B cell (primary cell): ENCODE data around the gene PTPN11. TPM values are rescaled to one million over a fixed set of nuclear protein-coding genes. Genes with fewer than 3 reads are reported as not detected.

Experiments
- ATAC-seq: fragments of 200-7000 bp; cut with Tn5 transposase; one replicate; pipeline ENCODE4 v1.10.0; 2021; ENCODE audit warnings: low read depth, mild to moderate bottlenecking, moderate number of reproducible peaks, moderate library complexity
- CTCF ChIA-PET: fragments of 350-600 bp; sonication (Branson Sonifier 250); formaldehyde crosslinking; loops from one replicate; lab custom pipeline; 2021; ENCODE audit warnings: antibody characterized with exemption, inconsistent platforms; lab: Charles Lee
- POLR2A ChIA-PET: fragments of 350-600 bp; sonication (Branson Sonifier 250); formaldehyde crosslinking; loops from one replicate; lab custom pipeline; 2021; ENCODE audit warnings: antibody characterized with exemption; lab: Charles Lee
- DNase-seq: peaks from one replicate; pipeline ENCODE4 v3.0.0; 2013
- H2AFZ ChIP-seq: 2 replicates; pipeline ENCODE4 v1.6.1; 2012; ENCODE audit warnings: mild to moderate bottlenecking, low read depth, low read length; ENCODE audit not compliant: insufficient read depth, poor library complexity, severe bottlenecking
- H3K27ac ChIP-seq, 2 donors: 1 replicate in 1 of 2; 2 replicates in 1 of 2; pipeline ENCODE4 v1.5.1; 2012 to 2013; ENCODE audit warnings: low read length in 2 of 2, mild to moderate bottlenecking in 2 of 2, moderate library complexity in 1 of 2
- H3K27me3 ChIP-seq, 4 experiments: fragments of 200-600 bp in 1 of 4; sonication (generic) in 1 of 4; replicated peaks in 1 of 4; 1 replicate in 2 of 4; 2 replicates in 2 of 4; pipeline versions ENCODE4 v1.6.1 to v1.7.0; 2013 to 2016; ENCODE audit warnings: low read length in 3 of 4, mild to moderate bottlenecking in 2 of 4, mixed read lengths in 1 of 4, moderate library complexity in 1 of 4; ENCODE audit not compliant: insufficient read depth in 4 of 4, control insufficient read depth in 3 of 4; ENCODE audit errors: control extremely low read depth in 1 of 4
- H3K36me3 ChIP-seq, 2 experiments: replicated peaks in 1 of 2; 1 replicate in 1 of 2; 2 replicates in 1 of 2; pipeline versions ENCODE4 v1.6.1 to v1.7.1; 2013; ENCODE audit warnings: low read length in 1 of 2; ENCODE audit not compliant: insufficient read depth in 2 of 2, control insufficient read depth in 1 of 2; ENCODE audit errors: control extremely low read depth in 1 of 2, extremely low read depth in 1 of 2
- H3K4me1 ChIP-seq, 2 donors: fragments of 200-600 bp in 1 of 2; sonication (generic) in 1 of 2; 1 replicate in 1 of 2; 2 replicates in 1 of 2; pipeline versions ENCODE4 v1.5.1 to v1.6.1; 2013 to 2017; ENCODE audit warnings: low read length in 2 of 2; ENCODE audit not compliant: control insufficient read depth in 2 of 2, insufficient read depth in 2 of 2
- H3K4me2 ChIP-seq: replicated peaks from 2 replicates; pipeline ENCODE3; 2012; ENCODE audit warnings: mild to moderate bottlenecking, low read depth, low read length; ENCODE audit not compliant: poor library complexity, severe bottlenecking
- H3K4me3 ChIP-seq, 5 experiments: fragments of 200-600 bp in 1 of 5; sonication (generic) in 1 of 5; 1 replicate in 3 of 5; 2 replicates in 2 of 5; pipeline versions ENCODE4 v1.5.1 to v1.7.0; 2011 to 2016; ENCODE audit warnings: low read length in 4 of 5, mild to moderate bottlenecking in 4 of 5, low read depth in 2 of 5, control low read depth in 1 of 5, moderate library complexity in 1 of 5; ENCODE audit not compliant: insufficient read depth in 1 of 5; ENCODE audit errors: control extremely low read depth in 1 of 5, extremely low read depth in 1 of 5
- H3K79me2 ChIP-seq: fragments of 200-600 bp; sonication (generic); one replicate; pipeline ENCODE4 v1.6.0; 2016; ENCODE audit warnings: low read length; ENCODE audit not compliant: control insufficient read depth, insufficient read depth
- H3K9ac ChIP-seq: fragments of 200-600 bp; sonication (generic); 2 replicates; pipeline ENCODE4 v1.6.1; 2017; ENCODE audit warnings: mild to moderate bottlenecking, low read length, moderate library complexity
- H3K9me3 ChIP-seq, 3 donors: one replicate each; pipeline versions ENCODE4 v1.6.1 to v1.7.1; 2013; ENCODE audit warnings: low read length in 2 of 3; ENCODE audit not compliant: control insufficient read depth in 2 of 3, insufficient read depth in 1 of 3; ENCODE audit errors: control extremely low read depth in 1 of 3
- H4K20me1 ChIP-seq: 2 replicates; pipeline ENCODE4 v1.6.0; 2012; ENCODE audit warnings: mild to moderate bottlenecking, low read length; ENCODE audit not compliant: insufficient read depth, control insufficient read depth, poor library complexity, severe bottlenecking
- H3K27ac Mint-ChIP-seq: one replicate; pipeline ENCODE4 v1.8.0; 2021; ENCODE audit warnings: mixed read lengths
- H3K27me3 Mint-ChIP-seq: one replicate; pipeline ENCODE4 v1.8.0; 2021; ENCODE audit warnings: mixed read lengths
- H3K4me1 Mint-ChIP-seq: one replicate; pipeline ENCODE4 v1.8.0; 2021; ENCODE audit warnings: mixed read lengths
- H3K4me3 Mint-ChIP-seq: one replicate; pipeline ENCODE4 v1.8.0; 2021; ENCODE audit warnings: mixed read lengths
- H3K9me3 Mint-ChIP-seq: one replicate; pipeline ENCODE4 v1.8.0; 2022; ENCODE audit warnings: mixed read lengths; ENCODE audit not compliant: insufficient read depth
- EZH2 ChIP-seq: IDR thresholded peaks from 2 replicates; pipeline ENCODE4 v1.6.1; 2012; ENCODE audit warnings: borderline replicate concordance, low read depth, mild to moderate bottlenecking, moderate library complexity, low read length; ENCODE audit not compliant: insufficient read depth, poor library complexity, severe bottlenecking
- WGBS: methylation state at CpG from one replicate; pipeline ENCODE4 v1.1.5; 2013; ENCODE audit warnings: missing lambda C conversion rate; ENCODE audit not compliant: insufficient coverage; 5-methylcytosine and 5-hydroxymethylcytosine counted together
- intact Hi-C: fragments of 100-400 bp; cut with micrococcal nuclease; formaldehyde crosslinking; loops from one replicate; pipeline ENCODE4 v1.10.0; 2022
- polyA plus RNA-seq: library from polyadenylated mRNA; depleted of rRNA; stranded (reverse); fragments of >200 nt; gene quantifications from 2 replicates; pipeline ENCODE4 v1.2.3, GENCODE V29; 2012
- total RNA-seq, 2 donors: library from RNA; stranded (reverse); fragments of 120-200 nt in 1 of 2; gene quantifications; 1 replicate in 1 of 2; 2 replicates in 1 of 2; pipeline versions ENCODE4 v1.2.3 to v1.2.4, GENCODE V29; 2013 to 2022
- TF ChIP-seq, protein P1 (sequence below): fragments of 200-600 bp; IDR thresholded peaks from one replicate; pipeline ENCODE4 v1.8.0; 2022; ENCODE audit warnings: antibody characterized with exemption, mild to moderate bottlenecking

Gene PTPN11
- total and polyA plus RNA-seq, 2 donors (not counting 1 experiment from before 2014, with no cell fraction given) = 7.8 to 53.1 TPM

DNA sequence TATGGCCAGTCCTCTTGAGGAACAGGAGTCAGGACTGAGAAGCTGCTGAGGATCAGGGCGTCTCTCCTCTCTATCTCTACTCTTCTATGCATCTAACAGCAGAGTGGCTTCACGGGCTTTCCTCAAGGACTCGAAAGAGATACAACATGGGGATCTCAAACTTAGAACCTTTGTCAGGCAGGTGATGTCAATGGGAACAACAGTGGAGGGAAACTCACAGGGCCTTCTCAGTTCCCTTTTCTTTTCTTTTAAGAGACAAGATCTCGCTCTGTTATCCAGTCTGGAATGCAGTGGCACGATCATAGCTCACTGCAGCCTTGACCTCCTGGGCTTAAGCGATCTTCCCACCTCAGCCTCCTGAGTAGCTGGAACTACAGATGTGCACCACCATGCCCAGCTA lies 127.6 kb downstream of the PTPN11 start:
- 85% methylated on average over 5 of the region's 6 CpGs for WGBS
- Histone ChIP-seq H3K4me2 (no peak overlapping the region), H3K27ac (no peak overlapping the region), H4K20me1 (no peaks in the 10 kb centered on the region), H3K36me3 (no peaks in the 10 kb centered on the region), H3K9me3 (no peaks in the 10 kb centered on the region), H3K79me2 (no peaks in the 10 kb centered on the region), H3K4me3 (no peak overlapping the region), H3K9ac (no peak overlapping the region), H3K4me1 (no peaks in the 10 kb centered on the region), H2AFZ (no peak overlapping the region), H3K27me3 (peaks cover 0 to 5% (median 2%) of the 10 kb centered on the region in 4 experiments)
- ChIA-PET POLR2A (no interaction called here), CTCF (no interaction called here)
- Mint-ChIP-seq H3K27ac (no peak overlapping the region), H3K4me3 (no peak overlapping the region), H3K27me3 (peaks cover 19% of the 10 kb centered on the region), H3K4me1 (no peaks in the 10 kb centered on the region), H3K9me3 (no peaks in the 10 kb centered on the region)
- TF ChIP-seq, protein P1, sequence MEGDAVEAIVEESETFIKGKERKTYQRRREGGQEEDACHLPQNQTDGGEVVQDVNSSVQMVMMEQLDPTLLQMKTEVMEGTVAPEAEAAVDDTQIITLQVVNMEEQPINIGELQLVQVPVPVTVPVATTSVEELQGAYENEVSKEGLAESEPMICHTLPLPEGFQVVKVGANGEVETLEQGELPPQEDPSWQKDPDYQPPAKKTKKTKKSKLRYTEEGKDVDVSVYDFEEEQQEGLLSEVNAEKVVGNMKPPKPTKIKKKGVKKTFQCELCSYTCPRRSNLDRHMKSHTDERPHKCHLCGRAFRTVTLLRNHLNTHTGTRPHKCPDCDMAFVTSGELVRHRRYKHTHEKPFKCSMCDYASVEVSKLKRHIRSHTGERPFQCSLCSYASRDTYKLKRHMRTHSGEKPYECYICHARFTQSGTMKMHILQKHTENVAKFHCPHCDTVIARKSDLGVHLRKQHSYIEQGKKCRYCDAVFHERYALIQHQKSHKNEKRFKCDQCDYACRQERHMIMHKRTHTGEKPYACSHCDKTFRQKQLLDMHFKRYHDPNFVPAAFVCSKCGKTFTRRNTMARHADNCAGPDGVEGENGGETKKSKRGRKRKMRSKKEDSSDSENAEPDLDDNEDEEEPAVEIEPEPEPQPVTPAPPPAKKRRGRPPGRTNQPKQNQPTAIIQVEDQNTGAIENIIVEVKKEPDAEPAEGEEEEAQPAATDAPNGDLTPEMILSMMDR = no peak
- TF ChIP-seq EZH2 = no peak
- ATAC-seq = no peak
- DNase-seq = no peak
- intact Hi-C loops = no loop called here

DNA sequence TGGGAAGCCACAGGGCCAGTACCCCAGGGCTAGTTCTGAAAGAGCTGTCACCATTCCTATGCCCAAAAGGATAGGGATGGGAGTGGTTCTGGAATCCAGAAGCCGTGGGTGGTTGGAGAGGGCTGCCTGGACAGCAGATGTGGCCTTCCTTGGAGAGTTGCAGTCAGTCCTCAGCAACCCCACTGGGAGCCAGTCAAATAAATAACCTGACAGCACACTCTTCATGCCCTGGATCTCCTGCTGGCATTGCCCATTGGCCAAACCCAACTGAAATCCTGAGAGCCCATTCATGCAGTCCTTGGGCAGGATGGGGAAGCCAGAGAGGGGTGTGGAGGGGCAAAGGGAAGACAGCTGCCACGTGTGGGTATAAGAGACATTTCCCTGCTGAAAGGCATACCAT lies 128.2 kb downstream of the PTPN11 start:
- no peaks in the 10 kb centered on the region for H3K79me2 ChIP-seq
- H3K4me2 ChIP-seq = no peak overlapping the region
- H3K4me1 ChIP-seq = no peaks in the 10 kb centered on the region
- intact Hi-C loops = no loop called here
- Mint-ChIP-seq H3K27ac (no peak overlapping the region), H3K4me1 (no peaks in the 10 kb centered on the region), H3K9me3 (no peaks in the 10 kb centered on the region), H3K27me3 (peaks cover 15% of the 10 kb centered on the region), H3K4me3 (no peak overlapping the region)
- 67% methylated on average over 1 of the region's 2 CpGs for WGBS
- H3K9ac ChIP-seq = no peak overlapping the region
- no peaks in the 10 kb centered on the region for H4K20me1 ChIP-seq
- POLR2A ChIA-PET = no interaction called here
- no peak for DNase-seq
- H3K36me3 ChIP-seq = no peaks in the 10 kb centered on the region
- ATAC-seq = no peak
- no peaks in the 10 kb centered on the region for H3K9me3 ChIP-seq
- no peak overlapping the region for H3K4me3 ChIP-seq
- CTCF ChIA-PET = no interaction called here
- no peak overlapping the region for H2AFZ ChIP-seq
- TF ChIP-seq, protein P1 = no peak
- no peak for TF ChIP-seq EZH2
- H3K27ac ChIP-seq = no peak overlapping the region
- peaks cover 0 to 5% (median 0%) of the 10 kb centered on the region in 4 experiments for H3K27me3 ChIP-seq
